SIG-M5 treated with dmso at 0.1 percent for 504 hours (cell line): Measurements from ENCODE around the gene OCRL.

Source experiments
- DNase-seq: peaks from one replicate; lab custom pipeline; 2025; ENCODE audit not compliant: unreplicated experiment; lab: John Stamatoyannopoulos, UW

Gene OCRL

GRCh38 chrX:129631849-129632248 is 91.8 kb downstream of the OCRL start:
- DNase-seq, result no peak

GRCh38 chrX:129632443-129632842 is 92.4 kb downstream of the OCRL start:
- no peak for DNase-seq

GRCh38 chrX:129634541-129634940 is 94.5 kb downstream of the OCRL start:
- no peak for DNase-seq

DNA sequence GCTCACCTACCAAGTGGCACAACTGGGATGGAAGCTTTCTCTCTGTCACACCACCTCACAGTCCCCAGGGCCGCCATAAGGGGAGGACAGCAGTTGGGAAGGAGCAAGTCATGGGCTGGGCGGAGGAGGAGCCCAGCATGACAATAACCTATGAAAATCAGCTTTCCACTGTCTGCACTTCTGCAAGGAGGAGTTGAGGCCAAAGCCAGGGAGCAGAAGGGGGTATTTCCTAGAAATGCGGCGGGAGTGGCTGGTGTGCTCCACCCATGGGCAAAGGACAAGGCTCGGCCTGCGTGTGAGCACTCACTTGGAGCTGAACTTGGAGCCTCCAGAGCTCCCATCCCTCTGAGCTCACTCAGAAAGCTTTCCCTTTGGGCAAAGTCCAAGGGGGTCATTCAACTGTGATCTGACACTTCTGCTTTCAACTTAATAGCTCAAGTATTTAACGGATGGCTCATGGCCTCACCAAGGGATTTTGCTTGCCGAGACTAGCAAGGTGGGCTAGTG is 96.2 kb downstream of the OCRL start:
- no peak for DNase-seq

- DNase-seq, result peak; percentile 61
Observed at GRCh38 chrX:129637217-129638109, 97.4 kb downstream of the OCRL start.

- no peak for DNase-seq
Observed at GRCh38 chrX:129638917-129639316, 98.9 kb downstream of the OCRL start.

GRCh38 chrX:129640737-129641136 is 100.7 kb downstream of the OCRL start:
- DNase-seq, result no peak

DNA sequence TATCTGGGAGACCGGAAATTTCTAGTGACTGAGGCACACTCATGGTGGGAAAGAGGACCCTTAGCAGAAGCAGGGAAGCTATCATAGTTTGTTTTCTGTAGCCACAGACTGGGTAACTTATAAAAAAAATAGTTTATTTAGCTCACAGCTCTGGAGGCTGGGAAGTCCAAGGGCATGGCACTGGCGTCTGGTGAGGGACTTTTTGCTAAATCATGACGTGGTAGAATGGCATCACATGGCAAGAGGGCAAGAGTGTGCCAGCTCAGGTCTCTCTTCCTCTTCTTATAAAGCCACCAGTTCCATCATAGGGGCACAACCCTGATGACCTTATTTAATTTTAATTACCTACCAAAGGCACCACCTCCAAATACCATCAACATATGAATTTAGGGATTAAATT is 101.4 kb downstream of the OCRL start:
- DNase-seq, result no peak

- DNase-seq, result no peak
Observed at GRCh38 chrX:129641941-129642340, 101.9 kb downstream of the OCRL start.
